ENCODE measurements around the gene ANAPC1. TPM values are rescaled to one million over a fixed set of nuclear protein-coding genes. Genes with fewer than 3 reads are reported as not detected.
"Not testable (repeated sequence)": the region's sequence is repeated elsewhere in the genome, so short reads cannot be mapped to it uniquely, and the experiment has no call there.

The ANAPC1 gene
- total RNA-seq, 1 experiment from 2014 or later, result 75.7 TPM

GRCh38 chr2:111766295-111766694 is 117.7 kb downstream of the ANAPC1 start:
- DNase-seq (ENCODE audit: low read depth, low spot score); in situ Hi-C loops (cut with HindIII; ENCODE audit: low pct_unique_long_range_greater_than_20kb, low sequenced_read_pairs): not testable (repeated sequence)

GRCh38 chr2:111764151-111764550 is 119.8 kb downstream of the ANAPC1 start:
- in situ Hi-C loops (cut with HindIII; ENCODE audit: low pct_unique_long_range_greater_than_20kb, low sequenced_read_pairs); DNase-seq (ENCODE audit: low read depth, low spot score): not testable (repeated sequence)

GRCh38 chr2:111760697-111761284 is 123.2 kb downstream of the ANAPC1 start:
- in situ Hi-C loops (cut with HindIII; ENCODE audit: low pct_unique_long_range_greater_than_20kb, low sequenced_read_pairs); DNase-seq (ENCODE audit: low read depth, low spot score): not testable (repeated sequence)

- not testable (repeated sequence) for DNase-seq (ENCODE audit: low read depth, low spot score)
Measured at GRCh38 chr2:111752533-111752932, 131.5 kb downstream of the ANAPC1 start.

GRCh38 chr2:111750641-111751040 is 133.4 kb downstream of the ANAPC1 start:
- in situ Hi-C loops (cut with HindIII; ENCODE audit: low pct_unique_long_range_greater_than_20kb, low sequenced_read_pairs); DNase-seq (ENCODE audit: low read depth, low spot score): not testable (repeated sequence)

More at GRCh38 chr2:111752533-111752932, 131.5 kb downstream of the ANAPC1 start:
- in situ Hi-C loops (cut with HindIII; ENCODE audit: low pct_unique_long_range_greater_than_20kb, low sequenced_read_pairs), result not testable (repeated sequence)

GRCh38 chr2:111748429-111748828 is 135.6 kb downstream of the ANAPC1 start:
- in situ Hi-C loops (cut with HindIII; ENCODE audit: low pct_unique_long_range_greater_than_20kb, low sequenced_read_pairs); DNase-seq (ENCODE audit: low read depth, low spot score): not testable (repeated sequence)

GRCh38 chr2:111747410-111748115 is 136.4 kb downstream of the ANAPC1 start:
- in situ Hi-C loops (cut with HindIII; ENCODE audit: low pct_unique_long_range_greater_than_20kb, low sequenced_read_pairs); DNase-seq (ENCODE audit: low read depth, low spot score): not testable (repeated sequence)

GRCh38 chr2:111744751-111745150 is 139.2 kb downstream of the ANAPC1 start:
- DNase-seq (ENCODE audit: low read depth, low spot score); in situ Hi-C loops (cut with HindIII; ENCODE audit: low pct_unique_long_range_greater_than_20kb, low sequenced_read_pairs): not testable (repeated sequence)

- DNase-seq (ENCODE audit: low read depth, low spot score); in situ Hi-C loops (cut with HindIII; ENCODE audit: low pct_unique_long_range_greater_than_20kb, low sequenced_read_pairs): not testable (repeated sequence)
Measured at GRCh38 chr2:111741517-111741916, 142.5 kb downstream of the ANAPC1 start.

- in situ Hi-C loops (cut with HindIII; ENCODE audit: low pct_unique_long_range_greater_than_20kb, low sequenced_read_pairs), result not testable (repeated sequence)
Measured at GRCh38 chr2:111735838-111736721, 147.9 kb downstream of the ANAPC1 start.

GRCh38 chr2:111735420-111735819 is 148.6 kb downstream of the ANAPC1 start:
- in situ Hi-C loops (cut with HindIII; ENCODE audit: low pct_unique_long_range_greater_than_20kb, low sequenced_read_pairs); DNase-seq (ENCODE audit: low read depth, low spot score): not testable (repeated sequence)

More at GRCh38 chr2:111735838-111736721, 147.9 kb downstream of the ANAPC1 start:
- DNase-seq (ENCODE audit: low read depth, low spot score), result not testable (repeated sequence)

GRCh38 chr2:111729812-111730458 is 154.1 kb downstream of the ANAPC1 start:
- DNase-seq (ENCODE audit: low read depth, low spot score); in situ Hi-C loops (cut with HindIII; ENCODE audit: low pct_unique_long_range_greater_than_20kb, low sequenced_read_pairs): not testable (repeated sequence)

GRCh38 chr2:111727611-111728110 is 156.3 kb downstream of the ANAPC1 start:
- DNase-seq (ENCODE audit: low read depth, low spot score); in situ Hi-C loops (cut with HindIII; ENCODE audit: low pct_unique_long_range_greater_than_20kb, low sequenced_read_pairs): not testable (repeated sequence)

- DNase-seq (ENCODE audit: low read depth, low spot score), result peak; percentile 48
- in situ Hi-C loops (cut with HindIII; ENCODE audit: low pct_unique_long_range_greater_than_20kb, low sequenced_read_pairs), result not testable (repeated sequence)
Measured at GRCh38 chr2:111725742-111726141, 158.3 kb downstream of the ANAPC1 start.

GRCh38 chr2:111719610-111720009 is 164.4 kb downstream of the ANAPC1 start:
- in situ Hi-C loops (cut with HindIII; ENCODE audit: low pct_unique_long_range_greater_than_20kb, low sequenced_read_pairs); DNase-seq (ENCODE audit: low read depth, low spot score): not testable (repeated sequence)
